ENCODE measurements around the gene KIDINS220.

Gene KIDINS220

GRCh38 chr2:8720741-8721140 is 116.7 kb downstream of the KIDINS220 start:
- no peak for TF ChIP-seq NFIC (IDR thresholded peaks at IDR 0.05)
- TF ChIP-seq FOXM1 (IDR thresholded peaks at IDR 0.05; ENCODE audit: borderline replicate concordance, low read depth) = no peak
- no peak for TF ChIP-seq EGR1 (IDR thresholded peaks at IDR 0.05)
- TF ChIP-seq TAF1 (IDR thresholded peaks at IDR 0.05; ENCODE audit: low read depth) = no peak
- TF ChIP-seq YY1 (IDR thresholded peaks at IDR 0.05; ENCODE audit: low read depth) = no peak
- TF ChIP-seq, protein P1, sequence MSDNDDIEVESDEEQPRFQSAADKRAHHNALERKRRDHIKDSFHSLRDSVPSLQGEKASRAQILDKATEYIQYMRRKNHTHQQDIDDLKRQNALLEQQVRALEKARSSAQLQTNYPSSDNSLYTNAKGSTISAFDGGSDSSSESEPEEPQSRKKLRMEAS (IDR thresholded peaks at IDR 0.05) = no peak
- no peak for TF ChIP-seq CREB1 (IDR thresholded peaks at IDR 0.05; ENCODE audit: low read depth)
- no peak for TF ChIP-seq ZBTB7A (IDR thresholded peaks at IDR 0.05; ENCODE audit: low read depth)
- no peak for TF ChIP-seq USF1 (IDR thresholded peaks at IDR 0.05)
- TF ChIP-seq TCF12 (IDR thresholded peaks at IDR 0.05; ENCODE audit: low read depth) = no peak
- TF ChIP-seq TEAD4 (IDR thresholded peaks at IDR 0.05) = no peak
- TF ChIP-seq, protein P2, sequence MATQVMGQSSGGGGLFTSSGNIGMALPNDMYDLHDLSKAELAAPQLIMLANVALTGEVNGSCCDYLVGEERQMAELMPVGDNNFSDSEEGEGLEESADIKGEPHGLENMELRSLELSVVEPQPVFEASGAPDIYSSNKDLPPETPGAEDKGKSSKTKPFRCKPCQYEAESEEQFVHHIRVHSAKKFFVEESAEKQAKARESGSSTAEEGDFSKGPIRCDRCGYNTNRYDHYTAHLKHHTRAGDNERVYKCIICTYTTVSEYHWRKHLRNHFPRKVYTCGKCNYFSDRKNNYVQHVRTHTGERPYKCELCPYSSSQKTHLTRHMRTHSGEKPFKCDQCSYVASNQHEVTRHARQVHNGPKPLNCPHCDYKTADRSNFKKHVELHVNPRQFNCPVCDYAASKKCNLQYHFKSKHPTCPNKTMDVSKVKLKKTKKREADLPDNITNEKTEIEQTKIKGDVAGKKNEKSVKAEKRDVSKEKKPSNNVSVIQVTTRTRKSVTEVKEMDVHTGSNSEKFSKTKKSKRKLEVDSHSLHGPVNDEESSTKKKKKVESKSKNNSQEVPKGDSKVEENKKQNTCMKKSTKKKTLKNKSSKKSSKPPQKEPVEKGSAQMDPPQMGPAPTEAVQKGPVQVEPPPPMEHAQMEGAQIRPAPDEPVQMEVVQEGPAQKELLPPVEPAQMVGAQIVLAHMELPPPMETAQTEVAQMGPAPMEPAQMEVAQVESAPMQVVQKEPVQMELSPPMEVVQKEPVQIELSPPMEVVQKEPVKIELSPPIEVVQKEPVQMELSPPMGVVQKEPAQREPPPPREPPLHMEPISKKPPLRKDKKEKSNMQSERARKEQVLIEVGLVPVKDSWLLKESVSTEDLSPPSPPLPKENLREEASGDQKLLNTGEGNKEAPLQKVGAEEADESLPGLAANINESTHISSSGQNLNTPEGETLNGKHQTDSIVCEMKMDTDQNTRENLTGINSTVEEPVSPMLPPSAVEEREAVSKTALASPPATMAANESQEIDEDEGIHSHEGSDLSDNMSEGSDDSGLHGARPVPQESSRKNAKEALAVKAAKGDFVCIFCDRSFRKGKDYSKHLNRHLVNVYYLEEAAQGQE (IDR thresholded peaks at IDR 0.05; ENCODE audit: low read depth) = no peak
- no peak for TF ChIP-seq EP300 (IDR thresholded peaks at IDR 0.05; ENCODE audit: borderline replicate concordance)
- TF ChIP-seq RAD21 (IDR thresholded peaks at IDR 0.05; ENCODE audit: low read depth) = no peak
- TF ChIP-seq CEBPB (IDR thresholded peaks at IDR 0.05) = no peak

- TF ChIP-seq FOXM1 (IDR thresholded peaks at IDR 0.05; ENCODE audit: borderline replicate concordance, low read depth) (no peak), TAF1 (IDR thresholded peaks at IDR 0.05; ENCODE audit: low read depth) (no peak), RAD21 (IDR thresholded peaks at IDR 0.05; ENCODE audit: low read depth) (no peak), USF1 (IDR thresholded peaks at IDR 0.05) (no peak), EP300 (IDR thresholded peaks at IDR 0.05; ENCODE audit: borderline replicate concordance) (no peak)
These were observed 117.9 kb downstream of the KIDINS220 start for GRCh38 chr2:8719528-8719927.

GRCh38 chr2:8714971-8715370 is 122.4 kb downstream of the KIDINS220 start:
- no peak for TF ChIP-seq CEBPB (IDR thresholded peaks at IDR 0.05)
- TF ChIP-seq, protein P2 (IDR thresholded peaks at IDR 0.05; ENCODE audit: low read depth) = no peak
- TF ChIP-seq RAD21 (IDR thresholded peaks at IDR 0.05; ENCODE audit: low read depth) = no peak
- no peak for TF ChIP-seq NFIC (IDR thresholded peaks at IDR 0.05)
- no peak for TF ChIP-seq ZBTB7A (IDR thresholded peaks at IDR 0.05; ENCODE audit: low read depth)
- no peak for TF ChIP-seq TEAD4 (IDR thresholded peaks at IDR 0.05)
- no peak for TF ChIP-seq TCF12 (IDR thresholded peaks at IDR 0.05; ENCODE audit: low read depth)
- TF ChIP-seq, protein P1 (IDR thresholded peaks at IDR 0.05) = no peak
- TF ChIP-seq YY1 (IDR thresholded peaks at IDR 0.05; ENCODE audit: low read depth) = no peak
- TF ChIP-seq USF1 (IDR thresholded peaks at IDR 0.05) = no peak
- TF ChIP-seq FOXM1 (IDR thresholded peaks at IDR 0.05; ENCODE audit: borderline replicate concordance, low read depth) = no peak
- TF ChIP-seq CREB1 (IDR thresholded peaks at IDR 0.05; ENCODE audit: low read depth) = no peak
- TF ChIP-seq EGR1 (IDR thresholded peaks at IDR 0.05) = no peak
- no peak for TF ChIP-seq TAF1 (IDR thresholded peaks at IDR 0.05; ENCODE audit: low read depth)
- TF ChIP-seq EP300 (IDR thresholded peaks at IDR 0.05; ENCODE audit: borderline replicate concordance) = no peak

DNA sequence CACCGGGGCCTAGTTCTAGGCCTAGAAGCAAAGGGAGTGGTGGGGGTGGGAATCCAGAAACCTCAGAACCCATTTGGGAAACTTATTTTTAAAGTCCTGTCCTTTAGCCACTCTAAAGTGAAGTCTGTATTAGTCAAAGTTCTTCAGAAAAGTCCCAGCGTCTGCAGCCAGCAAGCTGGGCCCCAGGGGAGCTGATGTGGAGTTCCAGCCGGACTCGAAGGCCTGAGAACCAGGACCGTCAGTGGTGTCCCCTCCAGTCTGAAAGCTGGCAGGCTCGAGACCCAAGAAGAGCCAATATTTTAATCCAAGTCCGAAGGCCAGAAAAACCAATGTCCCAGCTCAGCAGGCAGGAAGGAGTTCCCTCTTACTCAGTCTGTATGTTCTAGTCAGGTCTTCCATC is 123.1 kb downstream of the KIDINS220 start:
- TF ChIP-seq YY1 (IDR thresholded peaks at IDR 0.05; ENCODE audit: low read depth) (no peak), CREB1 (IDR thresholded peaks at IDR 0.05; ENCODE audit: low read depth) (no peak), FOXM1 (IDR thresholded peaks at IDR 0.05; ENCODE audit: borderline replicate concordance, low read depth) (no peak), EGR1 (IDR thresholded peaks at IDR 0.05) (no peak), USF1 (IDR thresholded peaks at IDR 0.05) (no peak), ZBTB7A (IDR thresholded peaks at IDR 0.05; ENCODE audit: low read depth) (no peak), TCF12 (IDR thresholded peaks at IDR 0.05; ENCODE audit: low read depth) (no peak), EP300 (IDR thresholded peaks at IDR 0.05; ENCODE audit: borderline replicate concordance) (no peak), CEBPB (IDR thresholded peaks at IDR 0.05) (no peak), TEAD4 (IDR thresholded peaks at IDR 0.05) (no peak), RAD21 (IDR thresholded peaks at IDR 0.05; ENCODE audit: low read depth) (no peak), TAF1 (IDR thresholded peaks at IDR 0.05; ENCODE audit: low read depth) (no peak), NFIC (IDR thresholded peaks at IDR 0.05) (no peak)
- TF ChIP-seq, protein P2 (IDR thresholded peaks at IDR 0.05; ENCODE audit: low read depth) = no peak
- TF ChIP-seq, protein P1 (IDR thresholded peaks at IDR 0.05) = no peak

Measured in Ishikawa (cell line).